T-helper 1 cell treated with Interleukin-12 subunit alpha and Interleukin-12 subunit beta and Interleukin-4 antibody, amounts not matched to agents 30 ng/mL and 1 ng/mL, for 36 hours (primary cell): ENCODE results near the gene PSMD11. TPM values are rescaled to one million over a fixed set of nuclear protein-coding genes. Genes with fewer than 3 reads are reported as not detected.

Source experiments
- intact Hi-C: fragments of 100-400 bp; cut with micrococcal nuclease; formaldehyde crosslinking; loops from one replicate; pipeline ENCODE4 v1.15.1; 2024
- total RNA-seq: library from RNA; stranded (reverse); gene quantifications from 2 replicates; pipeline ENCODE4 v1.2.3, GENCODE V29; 2022

Gene PSMD11
- total RNA-seq, 1 donor from 2014 or later = 145 TPM

GRCh38 chr17:32463304-32463703, 19.0 kb downstream of the PSMD11 start:
- intact Hi-C loops = loop anchor here (2.0 kb wide), 1 partner anchor 195 kb away; no protein-coding TSS in a partner anchor

GRCh38 chr17:32464374-32464773, 20.1 kb downstream of the PSMD11 start:
- intact Hi-C loops = no loop called here

- intact Hi-C loops = no loop called here
These were observed 23.6 kb downstream of the PSMD11 start for GRCh38 chr17:32467949-32468348.

- intact Hi-C loops = no loop called here
These were observed 26.3 kb downstream of the PSMD11 start for GRCh38 chr17:32470405-32471167.

- intact Hi-C loops = no loop called here
These were observed 27.3 kb downstream of the PSMD11 start for GRCh38 chr17:32471652-32472051.

- intact Hi-C loops = no loop called here
These were observed 30.9 kb downstream of the PSMD11 start for GRCh38 chr17:32475258-32475657.

- intact Hi-C loops = no loop called here
These were observed 32.9 kb downstream of the PSMD11 start for GRCh38 chr17:32477220-32477619.

GRCh38 chr17:32479074-32479617, 34.8 kb downstream of the PSMD11 start:
- intact Hi-C loops = no loop called here

- intact Hi-C loops = loop anchor here (5.0 kb wide), 2 partner anchors 196 to 396 kb away; partner anchors contain the start of gene MYO1D
These were observed 36.9 kb downstream of the PSMD11 start for GRCh38 chr17:32481193-32481592.

GRCh38 chr17:32482568-32483320, 38.4 kb downstream of the PSMD11 start:
- intact Hi-C loops = loop anchor here (1.0 to 5.0 kb wide), 5 partner anchors 127 to 395 kb away; partner anchors contain the start of gene MYO1D

GRCh38 chr17:32483451-32484019, 39.2 kb downstream of the PSMD11 start:
- intact Hi-C loops = loop anchor here (1.0 to 5.0 kb wide), 5 partner anchors 126 to 394 kb away; partner anchors contain the start of gene MYO1D

- intact Hi-C loops = loop anchor here (5.0 kb wide), 2 partner anchors 193 to 393 kb away; partner anchors contain the start of gene MYO1D
These were observed 39.7 kb downstream of the PSMD11 start for GRCh38 chr17:32484041-32484461.

- intact Hi-C loops = loop anchor here (5.0 kb wide), 2 partner anchors 193 to 393 kb away; partner anchors contain the start of gene MYO1D
These were observed 40.3 kb downstream of the PSMD11 start for GRCh38 chr17:32484628-32485027.

- intact Hi-C loops = loop anchor here (1.0 to 2.0 kb wide), 2 partner anchors 38 to 65 kb away; no protein-coding TSS in a partner anchor
These were observed 41.2 kb downstream of the PSMD11 start for GRCh38 chr17:32485261-32486110.

GRCh38 chr17:32486111-32486700, 41.9 kb downstream of the PSMD11 start:
- intact Hi-C loops = loop anchor here (1.0 to 2.0 kb wide), 2 partner anchors 37 to 65 kb away; no protein-coding TSS in a partner anchor

GRCh38 chr17:32486701-32487472, 42.6 kb downstream of the PSMD11 start, which contains the start of gene CDK5R1:
CDK5R1 (plus strand) TSS chr17:32486993; CDS start chr17:32487621, 628 bp downstream.
- intact Hi-C loops = loop anchor here (1.0 to 2.0 kb wide), 5 partner anchors 36 to 268 kb away; partner anchors contain the start of gene PSMD11

GRCh38 chr17:32487473-32488176, 43.3 kb downstream of the PSMD11 start:
- intact Hi-C loops = loop anchor here (1.0 to 2.0 kb wide), 4 partner anchors 43 to 268 kb away; partner anchors contain the start of gene PSMD11

- intact Hi-C loops = no loop called here
These were observed 43.9 kb downstream of the PSMD11 start for GRCh38 chr17:32488177-32488542.
